ENCODE measurements around the gene TMEM156.

GRCh38 chr4:38920677-38921076 is 111.5 kb downstream of the TMEM156 start:
- no peak for TF ChIP-seq POLR2A (IDR thresholded peaks at IDR 0.05)
- no peak for TF ChIP-seq CTCF (IDR thresholded peaks at IDR 0.05)

Measured in esophagus squamous epithelium (tissue), 4 donors.